Activated CD8-positive, alpha-beta memory T cell treated with anti-CD3 and anti-CD28 coated beads, Interleukin-2, amount 50 U/mL, for 1 hour (primary cell): ENCODE data around the gene EIF4E.
"Not testable (repeated sequence)": the region's sequence is repeated elsewhere in the genome, so short reads cannot be mapped to it uniquely, and the experiment has no call there.

Experiments used
- DNase-seq: peaks from one replicate; pipeline ENCODE4 v3.0.0-alpha.2; 2020; ENCODE audit errors: extremely low read depth

Gene EIF4E

DNA sequence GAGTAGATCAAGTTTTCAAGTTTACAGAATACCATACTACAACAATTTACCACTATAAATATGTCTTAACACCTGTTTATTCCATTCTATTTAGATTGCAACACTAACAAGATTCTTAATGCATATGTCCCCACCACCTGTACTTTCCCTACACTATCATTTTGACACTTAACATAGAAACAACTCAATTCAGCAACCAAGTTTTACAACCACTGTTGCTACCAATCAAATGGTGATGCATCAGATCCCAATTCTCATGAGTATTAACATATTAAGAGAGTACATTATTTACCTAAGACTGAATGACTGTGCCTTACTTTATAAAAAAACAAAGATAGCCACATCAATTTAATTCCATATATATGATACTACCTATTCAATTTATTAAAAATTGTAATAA is 49.4 kb downstream of the EIF4E start:
- DNase-seq, result no peak

DNA sequence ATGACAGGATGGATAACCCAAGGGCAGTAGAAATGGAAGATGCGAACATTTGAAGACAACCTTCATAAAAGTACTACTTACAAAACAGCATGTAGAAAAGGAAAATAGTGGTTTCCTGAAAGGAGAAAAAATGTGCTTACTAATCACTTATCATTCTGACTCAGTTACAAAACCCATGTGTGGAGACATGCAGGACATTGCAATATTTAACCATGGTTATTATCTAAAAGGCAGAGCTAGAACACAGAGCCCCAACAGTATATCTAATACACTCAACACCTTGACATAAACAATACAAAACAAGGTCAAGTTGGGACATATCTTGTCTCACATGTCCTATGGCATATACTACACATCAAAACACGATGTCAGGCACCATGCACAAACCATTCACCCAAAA is 55.9 kb downstream of the EIF4E start:
- no peak for DNase-seq

DNA sequence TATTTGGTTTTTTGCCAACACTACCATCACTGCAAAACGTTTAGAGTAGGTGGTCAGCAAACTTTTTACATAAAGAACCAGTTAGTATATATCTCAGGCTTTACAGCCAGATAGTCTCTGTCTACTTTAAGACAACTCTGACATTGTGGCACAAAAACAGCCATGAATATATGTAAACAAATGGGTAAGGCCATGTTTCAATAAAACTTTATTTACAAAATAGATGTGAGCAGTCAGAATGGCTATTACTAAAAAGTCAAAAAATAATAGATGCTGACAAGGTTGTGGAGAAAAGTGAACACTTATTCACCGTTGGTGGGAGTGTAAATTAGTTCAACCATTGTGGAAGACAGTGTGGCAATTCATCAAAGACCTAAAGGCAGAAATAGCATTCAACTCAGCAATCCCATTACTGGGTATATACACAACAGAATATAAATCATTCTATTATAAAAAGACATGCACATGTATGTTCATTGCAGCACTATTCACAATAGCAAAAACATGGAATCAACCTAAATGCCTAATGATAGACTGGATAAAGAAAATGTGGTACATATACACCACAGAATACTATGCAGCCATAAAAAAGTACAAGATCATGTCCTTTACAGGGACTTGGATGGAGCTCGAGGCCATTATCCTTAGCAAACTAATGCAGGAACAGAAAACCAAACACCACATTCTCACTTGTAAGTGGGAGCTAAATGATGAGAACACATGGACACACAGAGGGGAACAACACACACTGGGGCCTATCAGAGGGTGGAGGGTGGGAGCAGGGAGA is 56.6 kb downstream of the EIF4E start:
- not testable (repeated sequence) for DNase-seq

DNA sequence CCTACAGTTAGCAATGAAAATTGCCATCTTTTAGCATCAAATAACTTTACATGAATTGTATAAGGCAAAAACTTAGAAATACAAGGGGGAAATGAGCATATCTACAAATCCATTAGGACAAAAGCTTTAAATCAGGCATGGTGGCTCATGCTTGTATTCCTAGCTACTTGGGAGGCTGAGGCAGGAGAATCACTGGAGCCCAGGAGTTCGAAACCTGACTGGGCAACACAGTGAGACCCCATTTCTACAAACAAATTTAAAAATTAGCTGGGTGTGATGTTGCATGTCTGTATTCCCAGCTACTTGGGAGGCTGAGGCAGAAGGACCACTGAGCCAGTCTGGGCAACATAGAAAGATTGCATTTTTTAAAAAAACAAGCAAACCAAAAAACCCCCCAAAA is 61.3 kb downstream of the EIF4E start:
- no peak for DNase-seq

DNA sequence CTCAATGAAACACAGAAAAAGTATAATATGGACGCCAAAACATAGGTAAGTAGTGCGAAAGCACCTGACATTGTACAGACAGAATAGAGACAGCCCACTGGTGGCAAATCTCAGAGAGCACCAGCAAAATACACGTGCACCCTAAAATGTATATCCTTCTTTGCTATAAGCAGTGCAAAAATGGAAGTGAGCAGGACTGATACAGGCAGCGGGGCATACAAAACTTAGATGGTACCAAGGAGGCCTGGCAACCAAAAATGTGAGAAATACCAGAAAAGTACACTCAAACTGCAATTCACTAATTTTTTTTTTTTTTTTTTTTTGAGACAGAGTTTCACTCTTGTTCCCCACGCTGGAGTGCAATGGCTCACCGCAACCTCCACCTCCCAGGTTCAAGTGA is 63.9 kb downstream of the EIF4E start:
- DNase-seq, result no peak

DNA sequence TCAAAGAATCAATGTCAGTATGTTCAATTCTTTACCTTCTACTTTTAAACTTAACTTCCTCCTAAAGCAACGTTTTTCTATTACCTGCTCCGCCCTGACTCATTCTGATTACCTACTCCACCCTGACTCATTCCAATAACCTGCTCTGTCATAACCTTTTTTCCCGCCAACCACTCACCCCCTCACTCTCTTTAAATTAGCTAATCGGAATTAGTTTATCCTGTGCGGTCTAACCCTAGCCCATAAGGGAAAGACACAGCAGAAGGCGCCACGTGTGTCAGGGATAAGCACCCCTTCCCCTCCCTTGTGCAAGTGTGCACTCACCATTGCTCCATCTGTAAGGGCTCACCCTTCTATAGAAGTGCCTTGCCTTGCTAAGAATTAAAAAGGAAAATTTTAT is 64.4 kb downstream of the EIF4E start:
- no peak for DNase-seq

DNA sequence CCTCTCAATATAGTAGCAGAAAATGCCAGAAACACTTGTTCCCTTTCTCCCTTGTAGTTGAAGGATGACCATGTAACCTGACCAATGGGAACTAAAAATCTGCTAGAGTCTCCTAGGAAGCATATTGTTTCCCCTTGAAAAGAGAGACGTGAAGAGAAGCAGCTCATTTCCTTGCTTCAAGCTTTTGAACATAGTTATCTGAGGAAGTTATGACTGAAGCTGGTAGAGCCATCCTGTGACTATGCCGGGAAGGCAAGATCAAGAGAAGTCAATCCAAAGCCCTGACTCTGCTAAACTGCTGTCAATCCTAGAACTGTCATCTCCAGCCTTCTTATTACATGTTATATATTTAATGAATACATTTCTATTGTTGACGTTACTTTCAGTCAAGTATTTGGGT is 66.6 kb downstream of the EIF4E start:
- DNase-seq, result no peak

DNA sequence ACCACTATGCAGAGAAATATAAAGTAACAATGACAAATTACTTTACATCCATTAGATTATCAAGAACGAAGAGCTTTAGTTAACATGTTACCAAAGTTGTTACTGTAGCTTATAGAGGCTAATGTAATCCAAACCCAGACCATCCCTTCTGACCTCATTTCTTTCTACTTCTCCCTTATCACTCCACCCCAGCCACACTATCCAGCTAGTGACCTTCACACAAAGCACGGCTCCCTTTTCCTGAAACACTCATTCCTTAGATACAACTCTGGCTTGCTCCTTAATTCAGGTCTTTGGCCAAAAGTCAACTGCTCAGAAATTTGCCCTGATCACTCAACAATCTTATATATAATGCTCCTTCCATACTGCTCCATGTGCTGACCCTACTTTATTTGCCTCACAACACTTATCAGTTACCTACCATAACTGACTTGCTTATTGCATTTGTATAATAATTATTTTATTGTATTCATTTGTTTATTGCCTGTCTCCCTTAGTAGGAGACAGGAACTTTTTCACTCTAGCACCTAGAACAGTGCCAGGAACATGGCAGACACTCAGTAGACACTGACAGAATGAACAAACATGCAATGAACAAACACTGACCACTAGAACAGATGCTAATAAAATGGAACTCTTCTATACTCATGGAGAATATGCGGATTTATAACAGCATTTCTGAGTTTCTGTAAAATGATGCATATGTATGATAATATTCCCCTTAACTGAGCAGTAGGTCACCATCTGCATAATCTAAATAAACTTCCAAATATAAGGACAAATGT is 67.6 kb downstream of the EIF4E start:
- no peak for DNase-seq

DNA sequence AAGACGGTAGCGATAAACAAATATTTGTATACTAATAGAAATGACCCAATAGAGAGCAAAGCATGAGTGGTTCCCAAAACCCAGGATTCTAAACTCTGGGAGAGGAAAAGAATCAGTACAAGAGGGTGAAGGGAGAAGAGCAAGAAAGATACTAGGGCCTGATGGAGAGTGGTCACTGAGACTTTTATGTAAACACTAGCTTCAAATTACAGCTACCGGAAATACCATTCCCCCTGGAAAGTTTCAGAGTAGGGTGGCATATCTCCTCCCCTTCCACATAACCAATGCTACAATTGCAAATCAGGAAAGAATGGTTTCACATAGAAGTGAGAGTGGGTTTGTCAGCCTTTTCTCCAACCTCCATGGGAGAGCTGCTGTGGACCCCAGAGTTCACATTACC is 77.1 kb downstream of the EIF4E start:
- no peak for DNase-seq

DNA sequence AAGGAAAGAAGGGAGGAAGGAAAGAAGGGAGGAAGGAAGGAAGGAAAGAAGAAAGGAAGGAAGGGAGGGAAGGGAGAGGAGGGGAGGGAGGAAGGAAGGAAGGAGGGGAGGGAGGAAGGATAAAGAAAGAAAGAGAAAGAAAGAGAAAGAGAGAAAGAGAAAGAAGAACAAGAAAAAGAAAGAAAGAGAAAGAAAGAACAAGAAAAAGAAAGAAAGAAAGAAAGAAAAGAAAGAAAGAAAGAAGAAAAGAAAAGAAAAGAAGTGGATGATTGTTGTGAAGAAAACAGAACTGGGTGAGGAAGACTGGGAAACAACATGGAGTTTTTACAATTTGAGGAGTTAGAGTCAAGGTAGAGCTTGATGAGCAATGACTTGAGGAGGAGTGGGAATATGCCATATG is 78.0 kb downstream of the EIF4E start:
- no peak for DNase-seq

DNA sequence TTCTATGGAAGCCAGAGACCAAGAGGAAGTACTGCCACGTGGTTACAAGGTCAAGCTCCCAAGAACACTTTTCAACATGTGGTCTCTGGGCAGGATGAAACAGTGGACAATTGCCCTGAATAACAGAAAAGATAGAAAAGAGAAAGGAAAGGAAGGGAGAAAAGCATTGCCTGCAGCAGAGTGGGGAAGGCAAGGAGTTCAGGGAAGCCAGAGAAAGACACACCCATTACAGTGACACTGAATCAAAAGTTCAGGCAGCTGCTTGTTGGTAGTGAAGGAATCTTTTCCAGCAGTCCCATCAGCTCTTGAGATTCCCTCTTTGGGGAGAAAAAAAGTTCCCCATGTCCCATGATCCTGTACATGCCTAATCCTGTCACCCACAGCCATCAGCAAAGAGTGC is 80.5 kb downstream of the EIF4E start:
- DNase-seq, result no peak

DNA sequence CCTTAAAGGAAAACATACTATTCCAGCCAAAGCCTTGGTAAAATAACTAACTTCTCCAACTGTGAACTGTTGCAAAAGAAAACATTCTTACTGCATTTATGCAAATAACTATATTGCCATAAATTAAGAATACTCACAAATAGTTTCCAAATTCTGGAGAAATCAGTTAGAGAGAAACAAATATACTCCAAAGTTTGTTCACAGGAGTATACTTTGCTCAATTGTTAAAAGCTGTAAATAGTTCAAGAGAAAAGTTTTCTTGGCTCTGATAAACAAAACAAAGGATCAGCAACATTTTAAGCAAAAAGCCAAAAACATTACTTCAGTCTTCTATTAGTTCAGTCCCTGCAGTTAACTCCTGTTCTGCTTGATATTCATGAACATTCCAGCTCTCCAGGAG is 83.0 kb downstream of the EIF4E start:
- no peak for DNase-seq

DNA sequence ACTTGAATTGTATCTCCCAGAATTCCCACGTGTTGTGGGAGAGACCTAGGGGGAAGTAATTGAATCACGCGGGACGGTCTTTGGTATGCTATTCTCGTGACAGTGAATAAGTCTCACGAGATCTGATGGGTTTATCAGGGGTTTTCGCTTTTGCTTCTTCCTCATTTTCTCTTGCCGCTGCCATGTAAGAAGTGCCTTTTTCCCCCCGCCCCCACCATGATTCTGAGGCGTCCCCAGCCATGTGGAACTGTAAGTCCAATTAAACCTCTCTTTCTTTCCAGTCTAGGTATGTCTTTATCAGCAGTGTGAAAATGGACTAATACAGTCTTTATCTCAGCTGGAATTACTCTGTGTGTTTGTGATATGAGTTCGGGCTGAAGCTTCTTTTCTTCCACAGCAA is 86.0 kb downstream of the EIF4E start:
- DNase-seq, result not testable (repeated sequence)

DNA sequence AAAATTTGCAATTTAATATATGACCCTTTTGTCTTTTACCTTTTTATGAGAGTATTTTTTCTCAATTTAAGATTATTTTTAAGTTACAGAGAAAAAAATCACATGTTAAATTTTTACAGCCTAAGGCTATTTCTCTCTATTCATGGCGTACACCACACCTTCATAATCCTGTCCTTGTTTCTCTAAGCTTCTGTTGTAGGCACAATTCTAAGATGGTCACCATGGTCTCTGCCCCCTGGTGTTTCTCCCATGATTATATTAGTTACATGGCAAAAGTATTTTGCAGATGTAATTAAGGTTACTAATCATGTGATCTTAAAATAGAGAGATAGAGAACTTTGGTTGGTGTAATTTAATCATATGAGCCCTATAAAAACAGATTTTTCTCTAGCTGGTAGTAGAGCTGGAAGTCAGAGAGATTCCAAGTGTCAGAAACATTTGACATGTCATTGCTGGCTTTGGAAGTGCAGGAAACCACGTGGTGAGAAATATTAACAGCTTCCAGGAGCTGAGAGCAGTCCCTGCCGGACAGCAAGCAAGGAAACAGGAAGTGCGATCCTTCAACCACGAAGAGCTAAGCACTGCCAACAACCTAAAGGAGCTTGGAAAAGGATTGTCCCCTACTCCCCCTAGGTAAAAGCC is 89.8 kb downstream of the EIF4E start:
- no peak for DNase-seq

DNA sequence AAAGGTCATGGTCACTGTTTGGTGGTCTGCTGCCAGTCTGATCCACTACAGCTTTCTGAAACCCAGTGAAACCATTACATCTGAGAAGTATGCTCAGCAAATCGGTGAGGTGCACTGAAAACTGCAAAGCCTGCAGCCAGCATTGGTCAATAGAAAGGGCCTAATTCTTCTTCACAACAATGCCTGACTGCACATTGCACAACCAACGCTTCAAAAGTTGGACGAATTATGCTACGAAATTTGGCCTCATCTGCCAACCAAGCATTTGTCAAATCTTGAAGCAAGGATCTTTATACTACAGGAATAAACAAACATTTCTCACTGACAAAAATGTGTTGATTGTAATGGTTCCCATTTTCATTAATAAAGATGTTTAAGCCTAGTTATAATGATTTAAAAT is 90.4 kb downstream of the EIF4E start:
- no peak for DNase-seq

DNA sequence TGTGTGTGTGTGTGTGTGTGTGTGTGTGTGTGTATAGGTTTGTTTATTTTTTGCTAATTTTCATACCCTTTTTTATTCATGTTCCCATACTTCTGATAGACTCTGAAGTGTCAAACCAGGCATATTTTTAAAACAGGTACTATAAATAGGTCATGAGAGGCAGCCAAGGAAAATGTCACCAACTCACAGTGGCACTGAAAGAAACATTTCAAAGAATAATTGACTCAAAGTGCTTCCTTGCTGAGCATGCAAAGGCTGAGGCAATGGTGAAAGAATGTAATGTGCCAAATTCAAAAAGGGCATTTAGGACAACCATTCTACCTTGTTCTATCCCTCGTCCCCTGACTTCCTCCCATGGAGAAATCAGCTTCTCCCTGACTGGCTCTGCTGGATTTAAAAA is 95.5 kb downstream of the EIF4E start:
- DNase-seq, result no peak

DNA sequence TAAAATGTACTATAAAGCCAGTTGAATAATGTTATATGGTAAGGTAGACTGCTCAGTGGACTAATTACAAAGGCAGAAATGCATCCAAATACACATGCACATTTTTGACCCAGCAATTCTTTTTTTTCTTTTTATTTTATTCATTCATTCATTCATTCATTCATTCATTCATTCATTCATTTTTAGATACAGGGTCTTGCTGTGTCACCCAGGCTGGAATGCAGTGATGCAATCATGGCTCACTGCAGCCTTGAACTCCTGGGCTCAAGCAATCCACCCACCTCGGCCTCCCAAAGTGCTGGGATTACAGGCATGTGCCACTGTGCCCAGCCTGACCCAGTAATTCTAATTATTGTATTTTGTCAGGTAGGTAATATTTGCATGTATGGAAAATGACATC is 97.9 kb downstream of the EIF4E start:
- DNase-seq, result not testable (repeated sequence)
